IMR-90 (cell line): ENCODE results near the gene NPEPL1. TPM values are rescaled to one million over a fixed set of nuclear protein-coding genes. Genes with fewer than 3 reads are reported as not detected.

Experiments used
- ATAC-seq: fragments of 200-7000 bp; cut with Tn5 transposase; 2 replicates; pipeline ENCODE4 v1.9.1; 2020; ENCODE audit warnings: low read depth, mild to moderate bottlenecking, moderate library complexity
- BruUV-seq: library from RNA; stranded (reverse); fragments of 400-500 nt; replicated peaks from 2 replicates; lab custom pipeline; 2021; lab: Mats Ljungman, UMichigan
- CTCF ChIA-PET: fragments of 300-600 bp; formaldehyde crosslinking; extraction: SDS; loops from one replicate; lab custom pipeline; 2021; ENCODE audit warnings: antibody characterized with exemption; lab: Yijun Ruan, JAX
- POLR2A ChIA-PET: fragments of 300-600 bp; sonication (Branson Sonifier 250); formaldehyde crosslinking; loops from one replicate; lab custom pipeline; 2022; ENCODE audit warnings: antibody characterized with exemption; ENCODE audit not compliant: unreplicated experiment; lab: Charles Lee
- DNase-seq: peaks from one replicate; pipeline ENCODE4 v3.0.0; 2013
- H2AFZ ChIP-seq: replicated peaks from 2 replicates; pipeline ENCODE3; 2013; ENCODE audit warnings: low read length, mild to moderate bottlenecking; ENCODE audit not compliant: poor library complexity
- H2AK5ac ChIP-seq: 2 replicates; pipeline ENCODE4 v1.6.1; 2013; ENCODE audit warnings: low read depth, low read length, inconsistent platforms
- H2AK9ac ChIP-seq: replicated peaks from 2 replicates; pipeline ENCODE3; 2013; ENCODE audit warnings: mild to moderate bottlenecking, low read depth, low read length, moderate library complexity; ENCODE audit not compliant: poor library complexity
- H2BK120ac ChIP-seq: 2 replicates; pipeline ENCODE4 v1.6.1; 2013; ENCODE audit warnings: low read depth, low read length, inconsistent platforms
- H2BK15ac ChIP-seq: 3 replicates; pipeline ENCODE4 v1.6.1; 2013; ENCODE audit warnings: low read depth, low read length, inconsistent platforms
- H2BK20ac ChIP-seq: 2 replicates; pipeline ENCODE4 v1.6.1; 2013; ENCODE audit warnings: low read depth, mild to moderate bottlenecking, inconsistent platforms, low read length, moderate library complexity
- H2BK5ac ChIP-seq: 2 replicates; pipeline ENCODE4 v1.6.1; 2013; ENCODE audit warnings: mild to moderate bottlenecking, low read depth, low read length, inconsistent platforms; ENCODE audit not compliant: poor library complexity, severe bottlenecking
- H3K14ac ChIP-seq: replicated peaks from 2 replicates; pipeline ENCODE4 v1.6.1; 2013; ENCODE audit warnings: low read depth, low read length, inconsistent platforms
- H3K18ac ChIP-seq: 2 replicates; pipeline ENCODE4 v1.6.1; 2013; ENCODE audit warnings: low read depth, low read length, control low read depth
- H3K23ac ChIP-seq: 2 replicates; pipeline ENCODE4 v1.6.1; 2013; ENCODE audit warnings: low read depth, low read length, inconsistent platforms
- H3K27ac ChIP-seq: 2 replicates; pipeline ENCODE4 v1.5.1; 2013; ENCODE audit warnings: mild to moderate bottlenecking, control low read depth, low read length; ENCODE audit not compliant: insufficient read depth
- H3K27me3 ChIP-seq: 2 replicates; pipeline ENCODE4 v1.6.1; 2013; ENCODE audit warnings: low read length; ENCODE audit not compliant: control insufficient read depth, insufficient read depth
- H3K36me3 ChIP-seq: 2 replicates; pipeline ENCODE4 v1.6.1; 2013; ENCODE audit warnings: low read length, mixed read lengths; ENCODE audit not compliant: control insufficient read depth, insufficient read depth
- H3K4ac ChIP-seq: 2 replicates; pipeline ENCODE4 v1.6.1; 2013; ENCODE audit warnings: low read depth, low read length, inconsistent platforms
- H3K4me1 ChIP-seq: 2 replicates; pipeline ENCODE4 v1.6.1; 2013; ENCODE audit warnings: low read length, mixed read lengths; ENCODE audit not compliant: control insufficient read depth, insufficient read depth
- H3K4me2 ChIP-seq: 2 replicates; pipeline ENCODE4 v1.6.1; 2013; ENCODE audit warnings: low read depth, mild to moderate bottlenecking, control low read depth, low read length, moderate library complexity
- H3K4me3 ChIP-seq: 2 replicates; pipeline ENCODE4 v1.5.1; 2013; ENCODE audit warnings: low read depth, mild to moderate bottlenecking, control low read depth, low read length, moderate library complexity; ENCODE audit not compliant: insufficient read depth
- H3K56ac ChIP-seq: 2 replicates; pipeline ENCODE4 v1.6.1; 2013; ENCODE audit warnings: low read length, inconsistent platforms; ENCODE audit not compliant: insufficient read depth; ENCODE audit errors: extremely low read depth
- H3K79me1 ChIP-seq, 2 experiments: 2 replicates each; pipeline ENCODE4 v1.6.1; 2013; ENCODE audit warnings: low read length in 2 of 2, inconsistent platforms in 1 of 2, low read depth in 1 of 2
- H3K9ac ChIP-seq: 2 replicates; pipeline ENCODE4 v1.6.1; 2013; ENCODE audit warnings: low read depth, low read length, control low read depth
- H3K9me1 ChIP-seq: 2 replicates; pipeline ENCODE4 v1.6.1; 2013; ENCODE audit warnings: low read length, inconsistent platforms; ENCODE audit not compliant: insufficient read depth
- H3K9me3 ChIP-seq: 2 replicates; pipeline ENCODE4 v1.6.1; 2013; ENCODE audit warnings: low read length; ENCODE audit not compliant: control insufficient read depth, insufficient read depth
- H4K20me1 ChIP-seq: 2 replicates; pipeline ENCODE4 v1.6.1; 2013; ENCODE audit warnings: low read length, inconsistent platforms; ENCODE audit not compliant: insufficient read depth
- H4K5ac ChIP-seq: 2 replicates; pipeline ENCODE4 v1.6.1; 2013; ENCODE audit warnings: mild to moderate bottlenecking, low read depth, low read length, control low read depth
- H4K8ac ChIP-seq, 2 experiments: 2 replicates each; pipeline ENCODE4 v1.6.1; 2013; ENCODE audit warnings: low read depth in 2 of 2, low read length in 2 of 2, control low read depth in 1 of 2, inconsistent platforms in 1 of 2
- H4K91ac ChIP-seq: 2 replicates; pipeline ENCODE4 v1.6.1; 2013; ENCODE audit warnings: low read depth, low read length, inconsistent platforms; ENCODE audit not compliant: insufficient read depth
- BHLHE40 ChIP-seq: fragments of 150-350 bp; IDR thresholded peaks from 2 replicates; pipeline ENCODE4 v1.6.1; 2016; ENCODE audit warnings: mild to moderate bottlenecking, low read depth, low read length
- CEBPB ChIP-seq: IDR thresholded peaks from 2 replicates; pipeline ENCODE4 v1.6.1; 2012; ENCODE audit warnings: low read depth, low read length, improper control_type of control experiment
- CHD1 ChIP-seq: IDR thresholded peaks from 2 replicates; pipeline ENCODE4 v1.6.1; 2012; ENCODE audit warnings: low read depth, low read length, improper control_type of control experiment
- FOS ChIP-seq: fragments of 150-350 bp; IDR thresholded peaks from 2 replicates; pipeline ENCODE4 v1.6.1; 2016; ENCODE audit warnings: low read depth, low read length
- MAZ ChIP-seq: IDR thresholded peaks from 2 replicates; pipeline ENCODE4 v1.6.1; 2012; ENCODE audit warnings: low read depth, mild to moderate bottlenecking, low read length, improper control_type of control experiment, moderate library complexity, borderline replicate concordance
- MXI1 ChIP-seq: IDR thresholded peaks from 2 replicates; pipeline ENCODE4 v1.6.1; 2012; ENCODE audit warnings: low read depth, mild to moderate bottlenecking, low read length, moderate library complexity, borderline replicate concordance
- NFE2L2 ChIP-seq: fragments of 150-350 bp; IDR thresholded peaks from 2 replicates; pipeline ENCODE4 v1.6.1; 2016; ENCODE audit warnings: low read depth, mild to moderate bottlenecking, low read length
- POLR2A ChIP-seq: IDR thresholded peaks from 2 replicates; pipeline ENCODE4 v1.6.1; 2012; ENCODE audit warnings: mild to moderate bottlenecking, low read depth, low read length
- RAD21 ChIP-seq: IDR thresholded peaks from 2 replicates; pipeline ENCODE4 v1.6.1; 2012; ENCODE audit warnings: low read length, improper control_type of control experiment
- RCOR1 ChIP-seq: IDR thresholded peaks from 2 replicates; pipeline ENCODE4 v1.6.1; 2012; ENCODE audit warnings: mild to moderate bottlenecking, low read length, improper control_type of control experiment; ENCODE audit not compliant: insufficient replicate concordance
- RFX5 ChIP-seq: IDR thresholded peaks from 2 replicates; pipeline ENCODE4 v1.8.0; 2012; ENCODE audit warnings: low read depth, mild to moderate bottlenecking, low read length, moderate library complexity
- SMC3 ChIP-seq: fragments of 150-350 bp; IDR thresholded peaks from 2 replicates; pipeline ENCODE4 v1.6.1; 2016; ENCODE audit warnings: low read depth, mild to moderate bottlenecking, antibody characterized with exemption, low read length, moderate library complexity
- WGBS, 2 experiments: methylation state at CpG; one replicate each; pipeline versions ENCODE4 v1.1.5 to v1.1.7; 2013; ENCODE audit warnings: missing lambda C conversion rate in 2 of 2; ENCODE audit not compliant: insufficient read length in 1 of 2; ENCODE audit errors: extremely low coverage in 2 of 2; 5-methylcytosine and 5-hydroxymethylcytosine counted together
- dilution Hi-C: fragments of 300-500 bp; cut with HindIII; formaldehyde crosslinking; loops from one replicate; pipeline ENCODE4 v1.14.3; 2018; ENCODE audit warnings: low sequenced_read_pairs; ENCODE audit not compliant: unreplicated experiment
- in situ Hi-C: fragments of 300-500 bp; cut with MboI; formaldehyde crosslinking; loops from 3 replicates; pipeline ENCODE4 v1.14.3; 2019; ENCODE audit warnings: low sequenced_read_pairs, inconsistent platforms, mixed read lengths
- intact Hi-C: fragments of 100-400 bp; cut with micrococcal nuclease; formaldehyde crosslinking; loops from 2 replicates; pipeline ENCODE4 v1.10.0; 2022
- polyA plus RNA-seq, 3 experiments: library from polyadenylated mRNA; depleted of rRNA; stranded (reverse); fragments of >200 nt; gene quantifications; 2 replicates each; pipeline ENCODE4 v1.2.3, GENCODE V29; 2012; ENCODE audit warnings: low replicate concordance in 1 of 3
- total RNA-seq: library from RNA; depleted of rRNA; stranded (reverse); fragments of >200 nt; gene quantifications from 2 replicates; pipeline ENCODE4 v1.2.3, GENCODE V29; 2012
- TF ChIP-seq, protein P1 (sequence below): fragments of 150-350 bp; IDR thresholded peaks from 2 replicates; pipeline ENCODE4 v1.6.1; 2016; ENCODE audit warnings: low read depth, mild to moderate bottlenecking, low read length, moderate library complexity, borderline replicate concordance
- TF ChIP-seq, protein P2 (sequence below): fragments of 150-350 bp; IDR thresholded peaks from 2 replicates; pipeline ENCODE4 v1.6.1; 2017; ENCODE audit warnings: mild to moderate bottlenecking, antibody characterized with exemption, low read length, low read depth

Gene NPEPL1
- total and polyA plus RNA-seq, 2 of the 4 experiments (the other 2 are of a cell fraction), result 6.3 to 10.4 TPM

DNA sequence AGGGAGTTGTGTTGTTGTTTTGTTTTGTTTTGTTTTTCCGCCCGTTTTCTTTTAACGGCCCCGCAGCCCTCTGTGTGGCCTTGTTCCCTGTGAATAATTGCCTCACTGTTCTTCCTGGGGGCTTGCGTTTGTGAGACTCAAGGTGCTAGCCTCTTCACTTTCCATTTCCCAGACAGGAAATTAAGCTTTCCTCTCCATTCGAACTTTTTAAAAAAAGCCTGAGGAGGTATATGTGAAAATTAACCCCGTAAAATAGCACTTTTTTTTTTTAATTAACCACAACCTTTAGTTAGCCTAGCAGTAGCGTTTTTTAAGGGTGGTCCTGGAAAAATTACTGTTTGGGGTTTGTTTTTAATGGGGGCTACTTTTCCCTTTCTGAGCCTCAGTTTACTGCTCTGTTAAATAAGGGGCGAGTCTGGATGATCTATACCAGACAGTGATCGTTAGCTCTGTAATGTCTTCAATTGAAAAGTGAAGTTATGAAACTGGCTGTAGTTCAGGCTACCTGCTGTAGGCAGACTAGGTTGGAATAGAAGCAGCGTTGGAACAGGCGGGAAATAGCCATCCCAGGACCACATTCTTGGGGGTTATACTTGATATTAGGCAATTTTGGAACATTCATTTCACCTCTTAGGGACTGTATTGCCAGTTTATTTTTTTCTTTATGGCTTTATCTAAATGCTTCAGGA, 39.9 kb upstream of the NPEPL1 start:
- H3K14ac ChIP-seq, result peak overlapping the region; percentile 84
- peak overlapping the region; percentile 93 for H3K4me2 ChIP-seq
- H4K5ac ChIP-seq, result peak overlapping the region; percentile 50
- peak overlapping the region; percentile 88 for H3K9ac ChIP-seq
- peak overlapping the region; percentile 81 for H3K23ac ChIP-seq
- H3K18ac ChIP-seq, result peak overlapping the region; percentile 33
- BruUV-seq, result no TSS peak
- peak overlapping the region; percentile 89 for H2AK9ac ChIP-seq
- no peaks in the 10 kb centered on the region for H3K9me1 ChIP-seq
- H3K56ac ChIP-seq, result peak overlapping the region; percentile 80
- no peaks in the 10 kb centered on the region for H3K9me3 ChIP-seq
- intact Hi-C loops, result loop anchor here (1.0 to 10.0 kb wide), 7 partner anchors 80 to 570 kb away; partner anchors contain the start of gene GNAS
- ChIA-PET CTCF (interaction anchor here (0.6 to 0.7 kb wide), 2 partner anchors 14 to 415 kb away, joined by 3 to 8 read pairs; no protein-coding TSS in a partner anchor), POLR2A (interaction anchor here (0.5 to 0.7 kb wide), 3 partner anchors 10 to 212 kb away, joined by 4 to 13 read pairs (median 5); no protein-coding TSS in a partner anchor)
- peaks cover 8% of the 10 kb centered on the region for H3K4me1 ChIP-seq
- peaks cover 12% of the 10 kb centered on the region; the same call in 1 of the 2 replicates for H4K20me1 ChIP-seq
- peak overlapping the region; percentile 78 for H2AFZ ChIP-seq
- H2BK20ac ChIP-seq, result peak overlapping the region; percentile 29; the same call in 1 of the 2 replicates
- peaks cover 18 to 40% of the 10 kb centered on the region in 2 experiments for H3K79me1 ChIP-seq
- peak overlapping the region; percentile 78 for H3K4me3 ChIP-seq
- peak overlapping the region; percentile 86 for H3K4ac ChIP-seq
- peak overlapping the region; percentile 55 for H2BK120ac ChIP-seq
- H3K36me3 ChIP-seq, result no peaks in the 10 kb centered on the region
- peak overlapping the region; percentile 70 for H4K91ac ChIP-seq
- peak overlapping the region; percentile 70 to 90 for H4K8ac ChIP-seq
- no peak for DNase-seq
- H2BK5ac ChIP-seq, result peak overlapping the region; percentile 59
- in situ Hi-C loops, result loop anchor here (10.0 kb wide), 1 partner anchor 418 kb away; no protein-coding TSS in a partner anchor
- dilution Hi-C loops, result loop anchor here (25.0 kb wide), 1 partner anchor 415 kb away; the partner anchor contains the start of gene ANKRD60
- peak overlapping the region; percentile 87 for H3K27ac ChIP-seq
- H2BK15ac ChIP-seq, result peak overlapping the region; percentile 40; the same call in 1 of the 3 replicates
- H2AK5ac ChIP-seq, result peak overlapping the region; percentile 61
- H3K27me3 ChIP-seq, result no peaks in the 10 kb centered on the region
- WGBS, 2 experiments, result no CpG with 5 or more reads among the region's 12 CpGs
- no peak for ATAC-seq
- TF ChIP-seq FOS, result no peak
- TF ChIP-seq, protein P1, sequence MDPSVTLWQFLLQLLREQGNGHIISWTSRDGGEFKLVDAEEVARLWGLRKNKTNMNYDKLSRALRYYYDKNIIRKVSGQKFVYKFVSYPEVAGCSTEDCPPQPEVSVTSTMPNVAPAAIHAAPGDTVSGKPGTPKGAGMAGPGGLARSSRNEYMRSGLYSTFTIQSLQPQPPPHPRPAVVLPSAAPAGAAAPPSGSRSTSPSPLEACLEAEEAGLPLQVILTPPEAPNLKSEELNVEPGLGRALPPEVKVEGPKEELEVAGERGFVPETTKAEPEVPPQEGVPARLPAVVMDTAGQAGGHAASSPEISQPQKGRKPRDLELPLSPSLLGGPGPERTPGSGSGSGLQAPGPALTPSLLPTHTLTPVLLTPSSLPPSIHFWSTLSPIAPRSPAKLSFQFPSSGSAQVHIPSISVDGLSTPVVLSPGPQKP, result no peak
- no peak for TF ChIP-seq POLR2A
- TF ChIP-seq SMC3, result no peak
- TF ChIP-seq RCOR1, result no peak
- TF ChIP-seq, protein P2, sequence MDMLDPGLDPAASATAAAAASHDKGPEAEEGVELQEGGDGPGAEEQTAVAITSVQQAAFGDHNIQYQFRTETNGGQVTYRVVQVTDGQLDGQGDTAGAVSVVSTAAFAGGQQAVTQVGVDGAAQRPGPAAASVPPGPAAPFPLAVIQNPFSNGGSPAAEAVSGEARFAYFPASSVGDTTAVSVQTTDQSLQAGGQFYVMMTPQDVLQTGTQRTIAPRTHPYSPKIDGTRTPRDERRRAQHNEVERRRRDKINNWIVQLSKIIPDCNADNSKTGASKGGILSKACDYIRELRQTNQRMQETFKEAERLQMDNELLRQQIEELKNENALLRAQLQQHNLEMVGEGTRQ, result no peak
- no peak for TF ChIP-seq MAZ
- TF ChIP-seq RAD21, result no peak
- TF ChIP-seq CHD1, result no peak
- TF ChIP-seq RFX5, result no peak
- TF ChIP-seq MXI1, result no peak
- TF ChIP-seq CEBPB, result no peak
- TF ChIP-seq NFE2L2, result no peak
- TF ChIP-seq BHLHE40, result no peak
